ENCODE data around the gene NUPR1.
"Not testable (repeated sequence)": the region's sequence is repeated elsewhere in the genome, so short reads cannot be mapped to it uniquely, and the experiment has no call there.

The NUPR1 gene

GRCh38 chr16:28526201-28527099 lies 12.3 kb downstream of the NUPR1 start:
- no peak for DNase-seq

- no peak for DNase-seq
These were observed 14.0 kb downstream of the NUPR1 start for GRCh38 chr16:28524681-28525171.

GRCh38 chr16:28522792-28523191 lies 16.0 kb downstream of the NUPR1 start:
- DNase-seq, result no peak

- DNase-seq, result no peak
These were observed 17.3 kb downstream of the NUPR1 start for GRCh38 chr16:28521436-28521835.

GRCh38 chr16:28520672-28521071 lies 18.1 kb downstream of the NUPR1 start:
- DNase-seq, result no peak

DNA sequence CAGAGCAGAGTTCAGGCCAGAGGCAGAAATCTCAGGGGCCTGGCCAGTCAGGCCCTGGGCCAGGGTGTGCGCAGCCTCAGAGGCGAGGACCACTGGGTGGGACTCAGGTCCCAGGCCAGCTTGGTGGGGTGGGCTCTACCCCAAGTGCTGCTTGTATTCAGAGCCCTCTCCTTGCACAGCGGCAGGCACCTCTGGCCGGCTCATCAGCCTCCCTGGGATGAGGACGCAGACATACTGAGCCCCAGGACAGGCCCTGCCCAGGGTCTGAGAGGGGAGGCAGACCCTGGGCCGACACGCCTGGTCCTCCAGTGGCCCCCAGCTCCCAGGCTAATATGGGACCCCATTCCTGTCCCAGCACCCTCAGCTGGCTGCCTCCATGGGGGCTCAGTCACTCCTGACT lies 24.5 kb downstream of the NUPR1 start:
- DNase-seq, result no peak

GRCh38 chr16:28513484-28514181 lies 25.1 kb downstream of the NUPR1 start:
- no peak for DNase-seq

DNA sequence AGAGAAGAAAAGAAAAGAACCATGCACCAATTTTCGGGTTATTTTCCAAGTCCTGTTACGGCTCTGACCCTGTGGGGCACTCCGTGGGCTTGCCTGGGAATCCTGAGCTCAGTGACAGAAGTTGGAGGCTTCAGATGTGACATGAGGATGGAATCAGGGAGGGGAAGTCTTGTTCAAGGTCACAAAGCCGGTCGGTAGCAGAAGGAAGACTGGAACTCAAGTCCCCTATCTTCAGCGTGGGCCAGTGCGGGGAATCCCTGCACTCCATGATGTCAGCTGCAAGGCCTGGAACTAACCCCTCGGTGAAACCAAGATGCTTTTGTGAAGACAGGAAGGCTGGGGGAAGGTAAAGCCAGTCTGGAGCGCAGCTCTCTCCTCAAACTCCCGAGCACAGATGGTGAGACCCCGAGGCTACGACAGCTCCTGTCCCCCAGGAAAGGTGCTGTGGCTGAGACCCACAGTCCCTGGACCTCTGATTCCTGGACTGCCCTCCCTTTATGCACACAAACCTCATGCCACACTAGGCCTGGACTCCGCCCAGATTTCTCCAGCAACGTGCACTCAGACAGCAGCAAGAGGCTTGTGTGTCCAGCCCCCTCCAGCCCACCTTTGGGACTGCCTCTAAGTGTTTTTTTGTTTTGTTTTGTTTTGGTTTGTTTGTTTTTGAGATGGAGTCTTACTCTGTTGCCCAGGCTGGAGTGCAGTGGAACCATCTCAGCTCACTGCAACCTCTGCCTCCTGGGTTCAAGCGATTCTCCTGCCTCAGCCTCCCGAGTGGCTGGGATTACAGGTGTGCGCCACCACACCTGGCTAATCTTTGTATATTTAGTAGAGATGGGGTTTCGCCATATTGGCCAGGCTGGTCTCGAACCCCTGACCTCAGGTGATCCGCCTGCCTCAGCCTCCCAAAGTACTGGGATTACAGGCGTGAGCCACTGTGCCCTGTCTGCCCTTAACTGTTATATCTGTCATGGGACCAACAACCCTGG lies 26.7 kb downstream of the NUPR1 start:
- DNase-seq, result no peak

GRCh38 chr16:28511031-28511430 lies 27.7 kb downstream of the NUPR1 start:
- DNase-seq, result no peak

DNA sequence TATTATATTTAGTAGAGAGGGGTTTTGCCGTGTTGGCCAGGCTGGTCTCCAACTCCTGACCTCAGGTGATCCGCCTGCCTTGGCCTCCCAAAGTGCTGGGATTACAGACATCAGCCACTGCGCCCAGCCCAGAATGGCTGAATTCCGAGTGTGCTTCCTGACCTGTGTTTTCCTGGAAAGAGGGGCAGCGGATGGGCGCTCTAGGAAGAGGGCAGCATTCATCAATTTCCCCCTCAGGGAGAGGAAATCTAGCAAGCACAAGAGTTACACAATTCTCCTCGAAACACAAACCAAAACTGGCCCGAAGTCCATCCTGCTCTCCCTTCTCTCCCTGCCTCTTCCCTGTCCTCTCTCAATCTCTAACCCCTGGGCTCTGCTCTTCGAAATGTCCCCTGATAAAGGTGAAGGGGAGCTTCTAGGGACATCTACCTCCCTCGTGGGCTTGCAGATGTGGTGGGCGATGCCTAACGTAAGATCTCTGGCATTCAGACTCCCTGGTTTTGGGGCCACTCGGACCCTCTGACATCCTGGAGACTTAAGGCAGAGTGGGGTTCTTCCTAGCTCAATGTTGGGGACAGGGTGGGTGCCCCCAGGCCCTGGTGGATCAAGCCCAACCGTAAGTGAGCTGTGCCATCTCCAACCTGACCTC lies 33.2 kb downstream of the NUPR1 start:
- no peak for DNase-seq

DNA sequence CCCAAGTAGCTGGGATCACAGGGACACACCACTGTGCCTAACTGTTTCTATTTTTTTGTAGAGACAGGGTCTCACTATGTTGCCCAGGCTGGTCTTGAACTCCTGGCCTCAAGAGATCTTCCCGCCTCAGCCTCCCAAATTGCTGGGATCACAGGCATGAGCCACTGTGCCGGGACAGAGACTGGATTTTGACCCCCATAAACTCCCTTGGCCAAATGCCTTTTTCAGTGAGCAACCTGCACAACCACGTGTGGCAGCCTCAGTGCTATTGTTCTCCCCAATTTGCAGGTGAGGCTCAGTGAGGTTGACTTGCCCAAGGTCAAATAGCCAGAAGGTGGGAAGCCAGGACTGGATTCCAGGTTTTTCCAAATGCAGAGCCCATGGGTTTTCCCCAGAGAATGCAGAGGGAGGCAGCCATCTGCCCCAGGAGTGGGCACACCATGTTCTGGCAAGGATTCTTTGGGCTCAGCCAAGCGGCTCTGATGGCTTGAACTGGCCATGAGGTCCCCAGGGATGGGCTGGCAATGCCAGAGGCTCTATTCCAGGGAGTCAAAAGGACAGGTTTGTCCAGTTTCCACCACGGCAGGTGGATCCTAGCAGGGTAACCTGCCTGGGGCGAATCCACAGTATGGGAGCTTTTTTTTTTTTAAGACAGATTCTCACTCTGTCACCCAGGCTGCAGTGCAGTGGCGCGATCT lies 33.9 kb downstream of the NUPR1 start:
- peak; percentile 26 for DNase-seq

GRCh38 chr16:28503470-28504259 lies 35.1 kb downstream of the NUPR1 start:
- no peak for DNase-seq

- DNase-seq, result no peak
These were observed 36.5 kb downstream of the NUPR1 start for GRCh38 chr16:28502290-28502689.

DNA sequence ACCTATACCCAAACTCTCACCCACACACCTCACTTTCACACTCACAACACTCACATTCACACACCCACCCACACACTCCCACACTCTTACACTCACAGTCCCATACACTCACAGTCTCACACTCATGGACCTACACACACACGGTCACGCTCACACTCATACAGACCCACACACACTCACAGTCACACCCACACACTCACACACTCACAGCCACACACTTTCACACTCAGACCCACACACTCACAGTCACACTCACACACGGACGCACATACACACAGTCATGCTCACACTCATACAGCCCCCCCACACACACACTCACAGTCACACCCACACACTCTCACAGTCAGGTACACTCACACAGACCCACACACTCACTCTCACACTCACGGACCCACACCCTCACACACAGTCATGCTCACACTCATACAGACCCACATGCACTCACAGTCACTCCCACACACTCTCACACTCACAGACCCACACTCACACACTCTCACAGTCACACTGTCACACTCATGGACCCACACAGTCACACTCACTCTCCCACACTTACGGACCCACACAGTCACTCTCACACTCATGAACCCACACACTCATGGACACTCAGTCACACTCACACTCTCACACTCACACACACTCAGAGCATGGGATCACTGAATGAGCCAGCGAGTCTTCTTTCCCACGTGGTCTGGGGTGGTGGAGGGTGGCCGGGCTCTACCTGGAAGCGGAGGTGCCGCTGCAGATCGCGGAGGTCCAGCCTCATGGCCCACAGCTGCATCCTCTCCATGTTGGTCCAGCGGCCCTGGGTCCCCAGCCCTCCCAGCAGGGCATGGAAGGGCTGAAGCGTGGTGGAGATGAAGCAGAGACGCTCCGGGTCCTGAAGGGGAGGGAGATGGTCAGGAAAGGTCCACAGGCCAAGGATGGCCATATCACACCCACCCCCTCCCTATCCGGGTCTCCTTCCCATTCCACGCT lies 37.2 kb downstream of the NUPR1 start:
- DNase-seq, result no peak

- DNase-seq, result not testable (repeated sequence)
These were observed 38.1 kb downstream of the NUPR1 start for GRCh38 chr16:28500476-28501180.

DNA sequence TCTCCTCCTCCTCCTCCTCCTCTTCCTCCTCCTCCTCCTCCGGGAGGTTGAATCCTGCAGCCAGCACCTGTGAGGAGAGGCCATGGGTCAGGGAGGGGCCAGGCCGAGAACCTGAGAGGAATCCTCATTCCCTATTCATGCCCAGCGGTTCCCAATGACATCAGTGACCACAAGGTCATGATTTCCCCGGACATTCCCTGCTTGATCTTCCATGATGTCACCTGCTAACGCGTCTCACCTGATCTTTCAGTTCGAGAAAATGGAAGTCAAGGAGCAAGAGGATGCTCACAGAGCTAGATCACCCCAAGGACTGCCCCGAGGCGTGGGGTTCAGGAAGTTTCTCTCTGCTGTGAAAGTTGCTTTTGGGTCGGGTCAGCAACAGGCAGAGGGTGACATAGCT lies 38.9 kb downstream of the NUPR1 start:
- DNase-seq, result no peak

- DNase-seq, result no peak
These were observed 40.0 kb downstream of the NUPR1 start for GRCh38 chr16:28498666-28499381.

Data from DMS153 (cell line).